ENCODE data around the gene TBX15.

The TBX15 gene

GRCh38 chr1:118981436-118981835, 6.7 kb downstream of the TBX15 start:
- H3K4me3 ChIP-seq (ENCODE audit: low read depth, low read length), result no peak overlapping the region
- no peak for TF ChIP-seq CTCF (IDR thresholded peaks at IDR 0.05; ENCODE audit: control insufficient read depth, extremely low read depth, insufficient read depth)
- no peak for DNase-seq (ENCODE audit: low read depth)

- H3K4me3 ChIP-seq (ENCODE audit: low read depth, low read length), result no peak overlapping the region
- TF ChIP-seq CTCF (IDR thresholded peaks at IDR 0.05; ENCODE audit: control insufficient read depth, extremely low read depth, insufficient read depth), result no peak
- DNase-seq (ENCODE audit: low read depth), result no peak
Measured at GRCh38 chr1:118979754-118980575, 8.2 kb downstream of the TBX15 start.

GRCh38 chr1:118978914-118979701, 9.0 kb downstream of the TBX15 start:
- TF ChIP-seq CTCF (IDR thresholded peaks at IDR 0.05; ENCODE audit: control insufficient read depth, extremely low read depth, insufficient read depth), result no peak
- no peak for DNase-seq (ENCODE audit: low read depth)
- H3K4me3 ChIP-seq (ENCODE audit: low read depth, low read length), result no peak overlapping the region

- no peak for TF ChIP-seq CTCF (IDR thresholded peaks at IDR 0.05; ENCODE audit: control insufficient read depth, extremely low read depth, insufficient read depth)
- H3K4me3 ChIP-seq (ENCODE audit: low read depth, low read length), result no peak overlapping the region
- no peak for DNase-seq (ENCODE audit: low read depth)
Measured at GRCh38 chr1:118977600-118977999, 10.5 kb downstream of the TBX15 start.

- no peak overlapping the region for H3K4me3 ChIP-seq (ENCODE audit: low read depth, low read length)
- no peak for DNase-seq (ENCODE audit: low read depth)
- TF ChIP-seq CTCF (IDR thresholded peaks at IDR 0.05; ENCODE audit: control insufficient read depth, extremely low read depth, insufficient read depth), result no peak
Measured at GRCh38 chr1:118974661-118975060, 13.5 kb downstream of the TBX15 start.

- DNase-seq (ENCODE audit: low read depth), result no peak
- TF ChIP-seq CTCF (IDR thresholded peaks at IDR 0.05; ENCODE audit: control insufficient read depth, extremely low read depth, insufficient read depth), result no peak
Measured at GRCh38 chr1:118973531-118974137, 14.5 kb downstream of the TBX15 start.

More at GRCh38 chr1:118973531-118974137, 14.5 kb downstream of the TBX15 start:
- H3K4me3 ChIP-seq (ENCODE audit: low read depth, low read length), result no peak overlapping the region
